Activated naive CD8-positive, alpha-beta T cell (primary cell): Measurements from ENCODE around the gene SLC3A2.
"Not testable (repeated sequence)": the region's sequence is repeated elsewhere in the genome, so short reads cannot be mapped to it uniquely, and the experiment has no call there.

Experiments used
- H3K27ac Mint-ChIP-seq: one replicate; pipeline ENCODE4 v1.8.0; 2021; ENCODE audit warnings: mixed read lengths
- H3K27me3 Mint-ChIP-seq: one replicate; pipeline ENCODE4 v1.8.0; 2021; ENCODE audit warnings: mixed read lengths
- H3K36me3 Mint-ChIP-seq: one replicate; pipeline ENCODE4 v1.8.0; 2021; ENCODE audit warnings: mixed read lengths
- H3K4me1 Mint-ChIP-seq: one replicate; pipeline ENCODE4 v1.8.0; 2021; ENCODE audit warnings: low read depth, mixed read lengths
- H3K4me3 Mint-ChIP-seq: one replicate; pipeline ENCODE4 v1.8.0; 2021; ENCODE audit warnings: mild to moderate bottlenecking, mixed read lengths
- H3K9me3 Mint-ChIP-seq: one replicate; pipeline ENCODE4 v1.8.0; 2021; ENCODE audit warnings: low read depth, mixed read lengths

The SLC3A2 gene

GRCh38 chr11:62923601-62924411 lies 43.1 kb downstream of the SLC3A2 start:
- Mint-ChIP-seq H3K9me3 (no peaks in the 10 kb centered on the region), H3K4me3 (peak overlapping the region; percentile 75), H3K27ac (peak overlapping the region; percentile 28), H3K4me1 (peaks cover 30% of the 10 kb centered on the region), H3K36me3 (no peaks in the 10 kb centered on the region), H3K27me3 (peaks cover 30% of the 10 kb centered on the region)

GRCh38 chr11:62925308-62925707 lies 44.6 kb downstream of the SLC3A2 start:
- Mint-ChIP-seq H3K27ac (no peak overlapping the region), H3K27me3 (peaks cover 34% of the 10 kb centered on the region), H3K4me1 (peaks cover 30% of the 10 kb centered on the region), H3K9me3 (no peaks in the 10 kb centered on the region), H3K4me3 (peak overlapping the region; percentile 73), H3K36me3 (no peaks in the 10 kb centered on the region)

DNA sequence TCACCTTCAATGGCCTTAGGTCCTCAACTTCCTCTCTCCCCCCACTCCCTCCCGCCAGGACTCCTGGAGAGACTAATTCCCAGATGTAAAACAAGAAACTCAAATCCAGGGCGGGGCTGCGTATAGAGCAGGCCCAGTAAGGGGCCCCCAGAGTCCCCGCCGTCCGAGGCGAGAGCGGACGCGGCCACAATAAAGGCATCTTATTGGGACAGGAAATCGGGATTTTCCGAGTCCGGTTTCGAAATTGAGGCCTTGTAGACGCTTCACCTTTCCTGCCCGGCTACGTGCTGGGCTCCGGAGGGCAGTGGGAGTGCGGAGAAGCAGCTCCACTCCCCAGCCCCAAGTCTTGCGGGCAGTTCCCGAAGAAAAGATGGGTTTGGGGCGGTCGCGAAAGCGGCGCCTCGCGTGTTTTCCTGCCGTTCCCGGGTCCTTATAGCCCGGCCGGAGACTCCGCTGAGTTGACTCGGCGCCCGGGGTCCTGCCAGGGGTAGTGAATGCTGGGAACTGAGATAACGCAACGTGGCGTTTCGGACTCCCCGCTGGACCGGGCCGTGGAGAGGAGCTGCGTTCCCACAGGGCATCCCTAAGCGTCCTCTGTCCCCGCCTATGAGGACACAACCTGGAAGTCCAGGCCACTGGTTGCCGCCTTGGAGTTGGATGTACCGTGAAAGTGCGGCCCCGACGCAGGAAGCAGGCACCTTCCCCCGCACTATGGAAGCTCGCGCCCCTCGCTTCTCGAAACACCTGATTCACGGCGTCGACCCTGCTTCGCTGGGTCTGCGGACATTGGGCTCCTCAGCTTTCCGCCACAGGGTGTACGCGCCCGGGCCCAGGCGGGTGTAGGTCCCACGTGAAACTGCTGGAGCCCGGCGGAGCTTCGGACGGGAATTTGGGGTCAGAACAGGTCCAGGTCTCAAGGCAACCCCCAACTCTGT lies 45.3 kb downstream of the SLC3A2 start:
- no peaks in the 10 kb centered on the region for H3K9me3 Mint-ChIP-seq
- peak overlapping the region; percentile 28 for H3K27ac Mint-ChIP-seq
- peaks cover 30% of the 10 kb centered on the region for H3K4me1 Mint-ChIP-seq
- H3K36me3 Mint-ChIP-seq = no peaks in the 10 kb centered on the region
- peaks cover 36% of the 10 kb centered on the region for H3K27me3 Mint-ChIP-seq
- peak overlapping the region; percentile 73 for H3K4me3 Mint-ChIP-seq

DNA sequence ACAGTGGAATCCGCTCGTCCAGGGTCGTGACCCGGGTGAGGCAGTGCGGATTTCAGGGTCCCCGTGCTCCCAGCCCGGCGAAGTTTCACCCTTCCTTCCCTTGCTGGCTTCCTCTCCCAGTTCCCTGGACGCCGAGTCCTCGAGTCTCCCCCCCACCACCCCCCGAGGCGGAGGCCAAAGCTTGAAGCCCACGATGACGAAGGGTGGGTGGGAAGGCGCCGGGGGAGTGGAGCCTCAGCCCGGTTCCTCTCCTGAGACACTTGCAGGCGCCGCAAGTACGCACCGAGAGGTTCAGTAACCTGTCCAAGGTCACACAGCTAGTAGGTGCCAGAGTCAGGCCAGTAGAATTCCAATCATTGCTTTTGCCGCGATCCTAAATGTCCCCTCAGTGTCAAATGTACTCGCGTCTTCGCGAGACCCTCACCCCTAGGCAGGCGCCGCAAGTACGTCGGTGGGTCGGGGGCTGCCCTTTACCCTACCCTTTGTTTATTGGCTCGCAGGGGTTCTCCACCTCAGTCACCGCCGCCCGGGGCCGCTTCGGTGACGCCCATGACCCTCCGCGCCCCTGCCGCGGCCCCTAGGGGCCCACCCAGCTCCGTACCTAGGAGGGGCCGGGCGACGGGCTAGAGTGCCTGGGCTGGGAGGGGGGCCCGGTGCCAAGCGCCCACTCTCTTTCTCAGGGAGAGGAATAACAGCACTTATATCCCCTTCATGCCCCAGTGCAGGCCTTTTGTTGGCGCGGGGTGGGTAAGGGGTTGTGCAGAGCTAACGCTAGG lies 46.2 kb downstream of the SLC3A2 start:
- Mint-ChIP-seq H3K27me3 (peaks cover 36% of the 10 kb centered on the region), H3K36me3 (no peaks in the 10 kb centered on the region), H3K9me3 (no peaks in the 10 kb centered on the region), H3K27ac (no peak overlapping the region), H3K4me1 (peaks cover 30% of the 10 kb centered on the region), H3K4me3 (no peak overlapping the region)

GRCh38 chr11:62928011-62928410 lies 47.3 kb downstream of the SLC3A2 start:
- no peaks in the 10 kb centered on the region for H3K36me3 Mint-ChIP-seq
- H3K4me1 Mint-ChIP-seq = peaks cover 27% of the 10 kb centered on the region
- no peak overlapping the region for H3K4me3 Mint-ChIP-seq
- peaks cover 33% of the 10 kb centered on the region for H3K27me3 Mint-ChIP-seq
- no peak overlapping the region for H3K27ac Mint-ChIP-seq
- no peaks in the 10 kb centered on the region for H3K9me3 Mint-ChIP-seq

DNA sequence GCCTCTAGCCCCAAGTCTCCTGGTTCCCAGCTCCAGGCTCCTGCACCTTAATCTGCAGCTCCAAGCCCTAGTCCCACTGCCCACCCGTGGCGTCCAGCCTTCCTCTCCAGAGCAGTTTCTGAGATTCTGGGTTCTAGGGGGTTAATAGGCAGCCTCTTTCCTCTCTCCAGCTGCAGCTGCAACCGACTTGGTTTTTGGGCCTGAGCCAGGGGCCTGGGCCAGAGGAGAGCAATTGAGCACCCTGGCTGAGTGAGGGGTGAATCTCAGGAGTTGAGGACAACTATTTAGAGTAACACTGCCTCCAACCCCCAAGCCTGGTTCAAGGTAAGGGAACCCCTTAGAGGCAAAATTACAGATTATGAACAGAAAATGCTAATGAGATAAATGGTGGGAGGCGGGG lies 49.5 kb downstream of the SLC3A2 start:
- Mint-ChIP-seq H3K9me3 (no peaks in the 10 kb centered on the region), H3K27ac (no peak overlapping the region)

DNA sequence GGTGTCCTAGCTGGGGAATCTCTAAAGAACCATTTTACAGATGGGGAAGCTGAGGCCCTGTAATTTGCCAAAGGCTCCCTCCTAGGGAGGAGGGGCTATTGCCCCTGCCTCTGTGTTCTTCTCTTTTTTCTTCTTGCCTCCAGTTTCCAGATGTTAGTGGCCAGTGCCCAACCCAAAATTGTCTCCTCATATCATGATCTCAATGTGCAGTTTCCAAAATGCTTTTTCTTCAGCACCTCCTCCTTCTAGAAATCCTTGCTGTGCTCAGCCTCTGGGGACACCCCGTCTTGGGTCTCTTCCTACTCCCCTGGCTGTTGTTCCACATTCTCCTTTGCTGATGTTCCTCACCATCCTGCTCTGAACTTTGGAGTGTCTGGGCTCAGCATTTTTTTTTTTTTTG lies 50.0 kb downstream of the SLC3A2 start:
- Mint-ChIP-seq H3K36me3 (no peaks in the 10 kb centered on the region), H3K9me3 (no peaks in the 10 kb centered on the region), H3K27ac (no peak overlapping the region), H3K27me3 (peaks cover 25% of the 10 kb centered on the region), H3K4me3 (no peak overlapping the region), H3K4me1 (peaks cover 13% of the 10 kb centered on the region)

More for the DNA sequence above, 49.5 kb downstream of the SLC3A2 start:
- no peaks in the 10 kb centered on the region for H3K36me3 Mint-ChIP-seq
- peaks cover 18% of the 10 kb centered on the region for H3K4me1 Mint-ChIP-seq
- H3K27me3 Mint-ChIP-seq = peaks cover 30% of the 10 kb centered on the region
- no peak overlapping the region for H3K4me3 Mint-ChIP-seq

DNA sequence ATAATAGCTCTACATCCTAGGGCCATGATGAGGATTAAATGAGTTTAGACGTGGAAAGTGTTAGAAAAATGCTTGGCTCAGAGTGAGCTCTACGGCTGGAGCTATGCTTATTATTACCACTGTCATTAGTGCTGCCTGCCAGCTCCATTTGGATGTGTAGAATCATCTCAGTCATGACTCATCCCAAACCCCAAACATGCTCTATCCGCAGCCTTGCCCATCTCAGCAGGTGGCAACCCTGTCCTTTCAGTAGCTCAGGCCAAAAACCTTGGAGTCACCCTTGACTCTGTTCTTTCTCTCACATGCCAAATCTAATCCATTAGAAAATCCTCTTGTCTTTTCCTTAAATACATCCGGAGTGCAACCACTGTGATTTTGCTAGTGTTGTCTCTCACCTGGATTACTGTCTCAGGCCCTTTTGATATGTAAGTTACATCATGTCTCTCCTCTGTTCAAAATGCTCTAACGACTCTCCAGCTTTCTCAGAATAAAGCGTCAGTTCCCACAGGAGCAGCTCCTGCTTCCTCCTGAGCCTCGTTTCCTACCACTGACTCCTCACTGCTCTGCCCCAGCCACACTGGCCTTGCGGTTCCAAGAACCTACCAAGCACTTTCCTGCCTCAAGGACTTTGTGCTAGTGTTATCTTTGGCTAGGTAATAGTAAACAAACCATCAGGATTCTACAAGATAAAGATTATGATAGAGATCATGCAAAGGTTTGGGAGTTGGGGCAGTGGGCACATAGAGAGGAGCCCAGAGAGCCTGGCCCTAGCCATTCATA lies 51.0 kb downstream of the SLC3A2 start:
- H3K27ac Mint-ChIP-seq = no peak overlapping the region
- peaks cover 23% of the 10 kb centered on the region for H3K27me3 Mint-ChIP-seq
- H3K4me1 Mint-ChIP-seq = peaks cover 6% of the 10 kb centered on the region
- H3K4me3 Mint-ChIP-seq = no peak overlapping the region
- no peaks in the 10 kb centered on the region for H3K9me3 Mint-ChIP-seq
- H3K36me3 Mint-ChIP-seq = no peaks in the 10 kb centered on the region

GRCh38 chr11:62933285-62933684 lies 52.6 kb downstream of the SLC3A2 start:
- Mint-ChIP-seq H3K36me3 (peaks cover 3% of the 10 kb centered on the region), H3K27me3 (peaks cover 13% of the 10 kb centered on the region), H3K27ac (no peak overlapping the region), H3K4me3 (no peak overlapping the region), H3K9me3 (no peaks in the 10 kb centered on the region), H3K4me1 (no peaks in the 10 kb centered on the region)

DNA sequence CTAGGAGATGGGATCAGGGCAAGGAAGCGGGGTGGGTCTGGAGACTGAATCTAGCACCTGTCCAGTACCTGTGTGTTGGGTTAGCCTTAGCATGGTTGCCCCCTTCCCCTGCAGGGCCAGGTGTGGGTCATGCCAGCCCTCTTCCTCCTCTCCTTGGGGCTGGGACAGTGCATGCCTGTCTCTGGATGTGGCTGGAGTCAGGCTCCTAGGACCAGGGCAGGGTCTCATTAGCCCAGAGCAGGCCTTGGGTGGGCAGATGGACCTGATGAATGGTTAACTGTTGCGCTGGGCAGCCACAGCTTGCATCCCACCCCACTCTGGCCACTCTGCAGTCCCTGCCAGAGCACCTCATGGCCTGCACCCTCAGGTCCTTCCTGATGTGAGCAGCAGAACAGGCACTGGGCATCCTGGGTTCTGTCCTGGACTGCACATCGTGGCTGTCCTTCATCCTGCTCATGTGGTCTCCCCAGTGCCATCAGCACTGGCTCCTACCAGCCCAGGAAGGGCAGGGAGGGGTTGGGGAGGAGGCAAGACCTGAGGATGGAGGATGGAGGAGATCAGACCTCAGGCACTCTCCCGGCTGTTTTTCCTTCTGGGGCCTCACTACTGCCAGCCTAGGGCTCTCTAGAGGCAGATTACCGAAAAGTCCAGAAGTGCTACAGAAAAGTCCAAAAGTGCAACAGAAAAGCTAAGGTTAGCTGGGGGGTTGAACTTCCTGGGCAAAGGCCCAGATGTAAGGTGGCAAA lies 53.2 kb downstream of the SLC3A2 start:
- H3K27me3 Mint-ChIP-seq = peaks cover 7% of the 10 kb centered on the region
- no peaks in the 10 kb centered on the region for H3K4me1 Mint-ChIP-seq
- no peak overlapping the region for H3K27ac Mint-ChIP-seq
- H3K4me3 Mint-ChIP-seq = no peak overlapping the region
- H3K9me3 Mint-ChIP-seq = no peaks in the 10 kb centered on the region
- peaks cover 3% of the 10 kb centered on the region for H3K36me3 Mint-ChIP-seq

GRCh38 chr11:62934496-62934785 lies 53.7 kb downstream of the SLC3A2 start:
- H3K27me3 Mint-ChIP-seq = peaks cover 7% of the 10 kb centered on the region
- H3K9me3 Mint-ChIP-seq = no peaks in the 10 kb centered on the region
- H3K36me3 Mint-ChIP-seq = peaks cover 3% of the 10 kb centered on the region
- no peaks in the 10 kb centered on the region for H3K4me1 Mint-ChIP-seq
- H3K4me3 Mint-ChIP-seq = no peak overlapping the region
- H3K27ac Mint-ChIP-seq = no peak overlapping the region

DNA sequence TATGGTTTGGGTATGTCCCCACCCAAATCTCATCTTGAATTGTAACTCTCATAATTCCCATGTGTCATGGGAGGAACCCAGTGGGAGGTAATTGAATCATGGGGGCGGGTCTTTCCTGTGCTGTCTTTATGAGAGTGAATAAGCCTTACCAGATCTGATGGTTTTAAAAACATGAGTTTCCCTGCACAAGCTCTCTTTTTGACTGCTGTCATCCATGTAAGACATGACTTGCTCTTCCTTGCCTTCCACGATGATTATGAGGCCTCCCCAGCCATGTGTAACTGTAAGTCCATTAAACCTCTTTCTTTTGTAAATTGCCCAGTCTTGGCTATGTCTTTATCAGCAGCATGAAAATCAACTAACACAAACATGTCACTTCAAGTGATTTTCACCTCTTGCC lies 56.8 kb downstream of the SLC3A2 start:
- H3K27me3 Mint-ChIP-seq, H3K27ac Mint-ChIP-seq, H3K4me1 Mint-ChIP-seq, H3K36me3 Mint-ChIP-seq, H3K9me3 Mint-ChIP-seq, H3K4me3 Mint-ChIP-seq: not testable (repeated sequence)
